NB4 (cell line): Measurements from ENCODE around the gene CDC73.

Source experiments
- CTCF ChIP-seq: IDR thresholded peaks from one replicate; pipeline ENCODE4 v1.5.1; 2012; ENCODE audit warnings: low read depth, low read length
- MYC ChIP-seq: IDR thresholded peaks from 2 replicates; pipeline ENCODE4 v1.6.1; 2011; ENCODE audit warnings: low read depth, low read length

GRCh38 chr1:193108471-193108870 is 13.4 kb upstream of the CDC73 start:
- TF ChIP-seq CTCF (no peak), MYC (no peak)
